Activated CD4-positive, alpha-beta memory T cell treated with anti-CD3 and anti-CD28 coated beads, Interleukin-2, amount 10 ng/mL, durations not matched to agents 7 days and 5 days (primary cell): Measurements from ENCODE around the gene ADAMTSL3. TPM values are rescaled to one million over a fixed set of nuclear protein-coding genes. Genes with fewer than 3 reads are reported as not detected.

Experiments
- CTCF ChIA-PET: fragments of 350-600 bp; sonication (Branson Sonifier 250); formaldehyde crosslinking; loops from one replicate; lab custom pipeline; 2021; ENCODE audit warnings: antibody characterized with exemption, inconsistent platforms; lab: Charles Lee
- POLR2A ChIA-PET: fragments of 350-600 bp; sonication (Branson Sonifier 250); formaldehyde crosslinking; loops from one replicate; lab custom pipeline; 2021; ENCODE audit warnings: antibody characterized with exemption; lab: Charles Lee
- DNase-seq: peaks from one replicate; pipeline ENCODE4 v3.0.0-alpha.2; 2020
- H3K27ac Mint-ChIP-seq: one replicate; pipeline ENCODE4 v1.8.0; 2021; ENCODE audit warnings: mild to moderate bottlenecking, mixed read lengths
- H3K27me3 Mint-ChIP-seq: one replicate; pipeline ENCODE4 v1.8.0; 2021; ENCODE audit warnings: mixed read lengths
- H3K36me3 Mint-ChIP-seq: one replicate; pipeline ENCODE4 v1.8.0; 2021; ENCODE audit warnings: low read depth, mixed read lengths
- H3K4me1 Mint-ChIP-seq: one replicate; pipeline ENCODE4 v1.8.0; 2021; ENCODE audit warnings: mixed read lengths
- H3K4me3 Mint-ChIP-seq: one replicate; pipeline ENCODE4 v1.8.0; 2021; ENCODE audit warnings: mild to moderate bottlenecking, mixed read lengths
- H3K9me3 Mint-ChIP-seq: one replicate; pipeline ENCODE4 v1.8.0; 2021; ENCODE audit warnings: mixed read lengths
- total RNA-seq, 2 experiments: library from RNA; stranded (reverse); gene quantifications; one replicate each; pipeline ENCODE4 v1.2.3, GENCODE V29; 2021

Gene ADAMTSL3
- not detected for total RNA-seq

- Mint-ChIP-seq H3K9me3 (no peaks in the 10 kb centered on the region), H3K36me3 (no peaks in the 10 kb centered on the region), H3K4me1 (no peaks in the 10 kb centered on the region), H3K4me3 (no peak within 1 kb of the TSS), H3K27me3 (peaks cover 19% of the 10 kb centered on the region), H3K27ac (no peak within 1 kb of the TSS)
- no peak for DNase-seq
- POLR2A ChIA-PET = no interaction called here
- CTCF ChIA-PET = no interaction called here
Observed at GRCh38 chr15:83653639-83654378, at the start of gene ADAMTSL3. TSS of gene ADAMTSL3 (plus strand) at chr15:83654123. CDS start at chr15:83655762, 1,639 bp downstream.

- ChIA-PET CTCF (no interaction called here), POLR2A (no interaction called here)
- DNase-seq = no peak
- no peaks in the 10 kb centered on the region for H3K36me3 Mint-ChIP-seq
- H3K27me3 Mint-ChIP-seq = no peaks in the 10 kb centered on the region
- no peak overlapping the region for H3K27ac Mint-ChIP-seq
- no peak overlapping the region for H3K4me3 Mint-ChIP-seq
- no peaks in the 10 kb centered on the region for H3K9me3 Mint-ChIP-seq
- H3K4me1 Mint-ChIP-seq = no peaks in the 10 kb centered on the region
Observed at GRCh38 chr15:83604549-83604948, 49.4 kb upstream of the ADAMTSL3 start.

GRCh38 chr15:83605111-83605945 lies 48.6 kb upstream of the ADAMTSL3 start:
- no peak for DNase-seq
- Mint-ChIP-seq H3K4me3 (no peak overlapping the region), H3K4me1 (no peaks in the 10 kb centered on the region), H3K36me3 (no peaks in the 10 kb centered on the region), H3K27ac (no peak overlapping the region), H3K9me3 (no peaks in the 10 kb centered on the region), H3K27me3 (no peaks in the 10 kb centered on the region)
- POLR2A ChIA-PET = no interaction called here
- CTCF ChIA-PET = no interaction called here

GRCh38 chr15:83610132-83610531 lies 43.8 kb upstream of the ADAMTSL3 start:
- Mint-ChIP-seq H3K4me1 (no peaks in the 10 kb centered on the region), H3K36me3 (no peaks in the 10 kb centered on the region)

GRCh38 chr15:83610901-83611685 lies 42.8 kb upstream of the ADAMTSL3 start:
- ChIA-PET CTCF (no interaction called here), POLR2A (no interaction called here)
- H3K9me3 Mint-ChIP-seq = no peaks in the 10 kb centered on the region
- no peak overlapping the region for H3K27ac Mint-ChIP-seq
- no peak overlapping the region for H3K4me3 Mint-ChIP-seq
- H3K27me3 Mint-ChIP-seq = no peaks in the 10 kb centered on the region
- no peak for DNase-seq
- no peaks in the 10 kb centered on the region for H3K36me3 Mint-ChIP-seq
- H3K4me1 Mint-ChIP-seq = no peaks in the 10 kb centered on the region

More at GRCh38 chr15:83610132-83610531, 43.8 kb upstream of the ADAMTSL3 start:
- CTCF ChIA-PET = no interaction called here
- Mint-ChIP-seq H3K9me3 (no peaks in the 10 kb centered on the region), H3K4me3 (no peak overlapping the region), H3K27me3 (no peaks in the 10 kb centered on the region), H3K27ac (no peak overlapping the region)
- no peak for DNase-seq
- POLR2A ChIA-PET = no interaction called here

- Mint-ChIP-seq H3K9me3 (no peaks in the 10 kb centered on the region), H3K4me3 (no peak overlapping the region), H3K27ac (no peak overlapping the region), H3K36me3 (no peaks in the 10 kb centered on the region), H3K27me3 (no peaks in the 10 kb centered on the region), H3K4me1 (no peaks in the 10 kb centered on the region)
- ChIA-PET CTCF (no interaction called here), POLR2A (no interaction called here)
- no peak for DNase-seq
Observed at GRCh38 chr15:83612226-83612625, 41.7 kb upstream of the ADAMTSL3 start.

- POLR2A ChIA-PET = no interaction called here
- no peaks in the 10 kb centered on the region for H3K27me3 Mint-ChIP-seq
- H3K36me3 Mint-ChIP-seq = no peaks in the 10 kb centered on the region
- H3K4me1 Mint-ChIP-seq = no peaks in the 10 kb centered on the region
- no peaks in the 10 kb centered on the region for H3K9me3 Mint-ChIP-seq
- H3K27ac Mint-ChIP-seq = no peak overlapping the region
- no peak for DNase-seq
- CTCF ChIA-PET = no interaction called here
- no peak overlapping the region for H3K4me3 Mint-ChIP-seq
Observed at GRCh38 chr15:83612898-83613635, 40.9 kb upstream of the ADAMTSL3 start.

GRCh38 chr15:83613714-83614113 lies 40.2 kb upstream of the ADAMTSL3 start:
- H3K27ac Mint-ChIP-seq = no peak overlapping the region
- no peaks in the 10 kb centered on the region for H3K4me1 Mint-ChIP-seq
- no peaks in the 10 kb centered on the region for H3K36me3 Mint-ChIP-seq
- no peaks in the 10 kb centered on the region for H3K9me3 Mint-ChIP-seq
- CTCF ChIA-PET = no interaction called here
- no peak for DNase-seq
- POLR2A ChIA-PET = no interaction called here
- no peaks in the 10 kb centered on the region for H3K27me3 Mint-ChIP-seq
- no peak overlapping the region for H3K4me3 Mint-ChIP-seq

GRCh38 chr15:83616840-83617239 lies 37.1 kb upstream of the ADAMTSL3 start:
- Mint-ChIP-seq H3K4me1 (no peaks in the 10 kb centered on the region), H3K9me3 (no peaks in the 10 kb centered on the region), H3K27ac (no peak overlapping the region), H3K4me3 (no peak overlapping the region), H3K36me3 (no peaks in the 10 kb centered on the region), H3K27me3 (no peaks in the 10 kb centered on the region)
- POLR2A ChIA-PET = no interaction called here
- CTCF ChIA-PET = no interaction called here
- no peak for DNase-seq

GRCh38 chr15:83626171-83626802 lies 27.6 kb upstream of the ADAMTSL3 start:
- Mint-ChIP-seq H3K4me1 (no peaks in the 10 kb centered on the region), H3K36me3 (no peaks in the 10 kb centered on the region), H3K4me3 (no peak overlapping the region), H3K27me3 (no peaks in the 10 kb centered on the region), H3K9me3 (peaks cover 8% of the 10 kb centered on the region), H3K27ac (no peak overlapping the region)
- ChIA-PET POLR2A (no interaction called here), CTCF (no interaction called here)
- DNase-seq = no peak

GRCh38 chr15:83631534-83631933 lies 22.4 kb upstream of the ADAMTSL3 start:
- DNase-seq = no peak
- CTCF ChIA-PET = no interaction called here
- POLR2A ChIA-PET = no interaction called here
- no peak overlapping the region for H3K27ac Mint-ChIP-seq
- H3K4me1 Mint-ChIP-seq = no peaks in the 10 kb centered on the region
- no peaks in the 10 kb centered on the region for H3K36me3 Mint-ChIP-seq
- peaks cover 8% of the 10 kb centered on the region for H3K9me3 Mint-ChIP-seq
- H3K4me3 Mint-ChIP-seq = no peak overlapping the region
- H3K27me3 Mint-ChIP-seq = no peaks in the 10 kb centered on the region

GRCh38 chr15:83643201-83643600 lies 10.7 kb upstream of the ADAMTSL3 start:
- Mint-ChIP-seq H3K4me1 (no peaks in the 10 kb centered on the region), H3K9me3 (peaks cover 6% of the 10 kb centered on the region), H3K27me3 (no peaks in the 10 kb centered on the region), H3K27ac (no peak overlapping the region), H3K4me3 (no peak overlapping the region), H3K36me3 (no peaks in the 10 kb centered on the region)
- no peak for DNase-seq
- ChIA-PET CTCF (no interaction called here), POLR2A (no interaction called here)
